Astrocyte of the hippocampus (primary cell): Measurements from ENCODE around the gene HIVEP3.
"Not testable (repeated sequence)": the region's sequence is repeated elsewhere in the genome, so short reads cannot be mapped to it uniquely, and the experiment has no call there.

Experiments used
- DNase-seq: peaks from one replicate; pipeline ENCODE4 v3.0.0; 2011; ENCODE audit warnings: low read depth, low spot score

Gene HIVEP3

DNA sequence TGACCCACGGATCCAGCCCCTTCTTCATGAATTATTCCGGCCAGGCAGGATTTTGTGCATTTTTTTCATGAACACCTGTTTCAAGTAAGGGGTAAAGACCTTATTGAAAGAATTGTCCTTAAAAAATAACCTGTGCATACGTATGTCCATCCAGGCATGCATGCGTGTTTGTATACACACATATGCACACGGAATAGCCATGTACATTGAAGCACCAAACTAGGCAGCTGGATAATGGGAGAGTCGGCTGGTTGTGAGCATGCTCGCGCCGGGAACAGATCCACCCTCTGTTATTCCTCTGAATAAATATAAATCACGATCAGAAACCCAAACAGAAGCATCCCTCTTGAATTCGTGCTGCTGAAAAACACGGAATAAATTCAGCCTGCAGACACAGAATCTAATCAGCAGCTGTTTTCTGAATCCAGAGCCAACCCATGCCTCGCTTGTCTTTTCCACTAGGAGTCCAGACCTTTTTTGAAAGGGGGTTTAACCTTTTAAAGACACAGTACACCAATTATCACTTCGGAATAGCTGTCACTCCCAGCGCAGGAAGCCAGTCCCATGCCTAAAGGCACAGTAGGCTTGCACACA is at the start of gene HIVEP3:
HIVEP3 (minus strand) TSS at position 473 of the 594 bp plus-strand sequence.
- DNase-seq: peak; percentile 59

DNA sequence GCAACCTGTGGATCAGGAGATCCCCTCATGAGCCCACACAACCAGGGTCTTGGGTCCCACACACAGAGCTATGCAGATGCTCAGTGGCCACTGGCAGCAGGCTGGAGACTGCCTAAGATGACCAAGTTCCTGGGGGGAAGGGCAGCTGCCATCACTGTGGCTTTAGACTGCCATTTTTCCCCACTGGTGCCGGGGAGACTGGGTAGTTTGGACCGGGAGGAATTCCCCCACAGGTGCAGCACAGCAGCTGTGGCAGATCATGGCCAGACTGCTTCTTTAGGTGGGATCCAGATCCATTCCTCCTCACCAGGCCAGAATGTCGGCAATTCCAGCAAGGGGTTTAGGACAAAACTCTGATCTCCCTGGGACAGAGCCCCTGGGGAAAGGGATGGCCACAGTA is 45.7 kb upstream of the HIVEP3 start:
- no peak for DNase-seq

DNA sequence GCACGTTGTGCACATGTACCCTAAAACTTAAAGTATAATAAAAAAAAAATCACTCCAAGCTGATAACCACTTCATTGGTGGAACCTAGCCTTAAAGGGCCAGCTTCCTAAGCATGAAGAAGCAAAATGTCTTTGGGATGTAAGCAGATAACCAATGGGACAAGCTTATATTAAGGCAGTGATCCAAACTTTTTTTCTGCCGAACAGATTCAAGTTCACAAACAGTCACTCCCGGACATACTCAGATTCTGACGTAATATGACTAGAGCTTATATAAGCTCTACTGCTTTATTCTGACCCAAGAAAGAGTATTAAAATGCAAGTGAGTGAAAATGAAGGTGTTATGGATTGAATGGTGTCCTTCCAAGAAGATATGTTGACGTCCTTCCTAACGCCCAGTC is 44.9 kb upstream of the HIVEP3 start:
- DNase-seq: no peak

DNA sequence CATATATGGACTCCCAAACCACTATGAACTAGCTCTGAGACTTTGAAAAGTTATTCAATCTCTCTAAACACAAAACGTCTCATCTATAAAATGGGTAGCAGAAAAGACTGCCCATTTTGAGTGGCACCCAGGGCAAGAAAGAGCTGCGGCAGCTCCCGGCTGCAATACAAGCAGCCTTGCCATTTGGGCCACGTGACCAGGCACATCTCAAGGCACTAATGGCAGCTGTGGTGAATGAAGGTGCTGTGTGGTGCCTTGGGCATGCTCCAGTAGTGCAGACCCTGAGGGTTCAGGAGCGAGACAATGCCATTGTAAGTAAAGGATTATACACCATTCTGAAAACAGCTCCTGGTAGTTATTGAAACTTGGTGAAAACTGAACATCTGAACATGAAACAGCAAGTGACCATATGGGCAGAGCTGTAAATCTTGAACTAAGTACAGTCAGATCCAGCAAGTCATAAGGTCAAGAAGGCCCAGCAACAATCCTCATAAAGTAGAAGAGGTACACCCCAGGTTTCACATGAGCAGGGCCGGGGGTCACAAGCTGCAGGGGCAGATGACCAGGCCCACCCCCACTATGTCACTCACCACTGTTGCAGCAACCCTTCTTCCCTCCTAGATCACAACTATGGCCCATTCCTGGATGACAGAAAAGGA is 39.4 kb upstream of the HIVEP3 start:
- no peak for DNase-seq

- DNase-seq: peak; percentile 64
Measured at GRCh38 chr1:41957568-41957967, 38.8 kb upstream of the HIVEP3 start.

DNA sequence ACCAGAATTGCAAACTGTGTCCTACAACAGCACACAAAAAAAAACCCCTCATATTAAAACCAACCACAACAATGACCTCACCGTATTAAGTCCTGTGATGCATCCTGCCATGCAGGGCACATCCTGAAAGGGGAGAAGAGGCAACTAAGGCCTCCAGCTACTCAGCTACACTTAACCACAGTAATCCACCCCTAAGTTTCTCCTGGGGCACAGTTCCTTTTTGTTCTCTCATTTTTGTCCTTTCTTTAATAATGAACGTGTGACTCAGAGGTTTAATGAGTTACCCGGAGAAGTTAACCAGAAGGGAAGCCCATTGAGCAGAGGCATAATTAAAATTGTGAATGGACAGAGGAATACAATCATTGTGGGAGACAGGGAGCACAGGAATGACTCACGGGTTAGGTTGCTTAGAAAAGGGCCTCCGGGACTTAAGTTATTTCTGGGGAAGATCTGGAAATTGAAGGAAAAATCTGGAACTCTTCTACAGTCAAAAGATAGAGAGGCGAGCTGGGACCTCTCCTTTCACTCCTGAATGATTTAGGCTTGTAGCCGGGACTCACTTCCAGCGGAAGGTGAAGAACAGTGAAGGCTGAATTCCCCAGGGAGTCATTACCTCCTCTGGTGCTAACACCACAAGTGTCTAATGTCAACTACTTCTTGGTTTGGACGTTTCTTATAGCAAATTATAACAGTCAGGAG is 36.9 kb upstream of the HIVEP3 start:
- peak; percentile 90 for DNase-seq

- peak; percentile 80 for DNase-seq
Measured at GRCh38 chr1:41954533-41954944, 35.8 kb upstream of the HIVEP3 start.

- DNase-seq: no peak
Measured at GRCh38 chr1:41953291-41953690, 34.6 kb upstream of the HIVEP3 start.

- DNase-seq: no peak
Measured at GRCh38 chr1:41952208-41952607, 33.5 kb upstream of the HIVEP3 start.

GRCh38 chr1:41951492-41951891 is 32.8 kb upstream of the HIVEP3 start:
- not testable (repeated sequence) for DNase-seq

- peak; percentile 57 for DNase-seq
Measured at GRCh38 chr1:41950820-41951219, 32.1 kb upstream of the HIVEP3 start.

DNA sequence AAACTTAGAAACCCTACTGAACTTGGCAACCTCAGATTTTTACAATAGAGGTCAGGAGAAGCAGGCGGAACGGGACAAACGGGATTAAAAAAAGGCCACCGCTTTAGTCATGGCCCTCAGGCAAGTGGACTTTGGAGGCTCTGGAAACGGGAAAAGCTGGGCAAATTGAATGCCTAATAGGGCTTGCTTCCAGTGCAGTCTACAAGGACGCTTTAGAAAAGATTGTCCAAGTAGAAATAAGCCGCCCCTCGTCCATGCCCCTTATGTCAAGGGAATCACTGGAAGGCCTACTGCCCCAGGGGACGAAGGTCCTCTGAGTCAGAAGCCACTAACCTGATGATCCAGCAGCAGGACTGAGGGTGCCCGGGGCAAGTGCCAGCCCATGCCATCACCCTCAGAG is 27.2 kb upstream of the HIVEP3 start:
- DNase-seq: not testable (repeated sequence)

DNA sequence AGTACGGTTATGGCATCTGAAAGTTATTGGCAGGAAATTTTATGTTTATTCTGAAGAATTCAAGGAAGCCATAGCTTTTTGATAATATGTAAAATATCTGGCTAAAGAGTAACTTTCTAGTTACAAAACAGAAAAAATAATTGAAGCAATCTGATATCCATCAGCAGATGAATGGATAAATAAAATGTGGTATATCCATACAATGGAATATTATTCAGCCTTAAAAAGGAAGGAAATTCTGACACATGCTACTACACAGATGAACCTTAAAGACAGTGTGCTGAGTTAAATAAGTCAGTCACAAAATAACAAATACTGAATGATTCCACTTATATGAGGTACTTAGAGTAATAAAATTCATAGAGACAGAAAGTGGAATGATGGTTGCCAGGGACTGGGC is 25.0 kb upstream of the HIVEP3 start:
- no peak for DNase-seq

DNA sequence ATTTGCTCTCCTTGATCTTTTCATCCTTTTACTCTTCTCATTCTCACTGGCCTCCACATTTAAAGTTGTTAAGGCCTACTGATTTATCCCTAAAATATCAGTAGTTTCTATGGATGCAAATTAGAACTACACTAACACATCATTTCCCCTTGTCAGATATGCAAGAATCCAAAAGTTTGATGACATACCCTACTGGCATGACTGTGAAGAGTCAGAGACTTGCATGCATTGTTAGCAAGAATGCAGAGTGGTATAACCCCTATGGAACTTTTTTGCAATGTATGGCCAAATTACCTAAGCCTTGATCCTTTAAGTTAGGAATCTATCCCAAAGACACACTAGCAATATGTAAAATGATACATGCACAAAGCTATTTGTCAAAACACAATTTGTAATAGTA is 23.6 kb upstream of the HIVEP3 start:
- DNase-seq: no peak

DNA sequence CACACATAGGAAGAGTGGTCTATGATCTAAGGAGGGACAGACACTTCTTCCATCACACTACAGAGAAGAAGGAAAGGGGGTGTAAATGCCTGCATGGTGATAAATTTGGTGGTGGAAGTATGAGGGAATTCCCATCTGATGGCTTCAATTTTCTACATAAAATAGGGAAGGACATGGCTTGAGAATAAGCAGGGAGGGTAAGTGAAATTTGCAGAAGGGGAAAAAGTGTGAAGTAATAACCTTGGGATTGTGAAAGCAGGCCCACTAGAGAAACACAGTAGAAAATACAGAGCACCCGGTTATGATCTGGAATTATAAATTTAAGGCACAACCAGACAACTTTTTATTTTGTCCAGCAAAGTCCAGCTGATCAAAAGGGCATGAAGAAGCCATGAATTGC is 22.7 kb upstream of the HIVEP3 start:
- no peak for DNase-seq

GRCh38 chr1:41939194-41939593 is 20.5 kb upstream of the HIVEP3 start:
- DNase-seq: peak; percentile 28

DNA sequence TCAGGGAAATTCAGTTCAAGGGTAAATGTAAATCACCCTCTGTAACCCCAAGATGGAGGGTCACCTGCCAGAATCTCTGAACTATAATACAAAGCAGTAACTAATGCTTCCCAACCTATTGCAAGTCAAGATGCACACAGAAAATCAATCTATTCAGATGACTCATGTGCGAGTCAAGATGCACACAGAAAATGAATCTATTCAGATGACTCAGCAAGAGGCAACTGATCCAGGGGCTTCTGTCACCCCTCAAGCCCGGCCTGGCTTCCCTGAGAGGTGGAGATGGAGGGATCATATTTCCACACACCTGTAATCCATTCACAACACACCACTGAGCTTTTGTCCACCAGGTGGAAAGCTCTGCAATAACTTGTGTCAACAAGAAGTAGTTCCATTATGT is 17.4 kb upstream of the HIVEP3 start:
- DNase-seq: no peak

- peak; percentile 58 for DNase-seq
Measured at GRCh38 chr1:41935226-41935625, 16.5 kb upstream of the HIVEP3 start.

DNA sequence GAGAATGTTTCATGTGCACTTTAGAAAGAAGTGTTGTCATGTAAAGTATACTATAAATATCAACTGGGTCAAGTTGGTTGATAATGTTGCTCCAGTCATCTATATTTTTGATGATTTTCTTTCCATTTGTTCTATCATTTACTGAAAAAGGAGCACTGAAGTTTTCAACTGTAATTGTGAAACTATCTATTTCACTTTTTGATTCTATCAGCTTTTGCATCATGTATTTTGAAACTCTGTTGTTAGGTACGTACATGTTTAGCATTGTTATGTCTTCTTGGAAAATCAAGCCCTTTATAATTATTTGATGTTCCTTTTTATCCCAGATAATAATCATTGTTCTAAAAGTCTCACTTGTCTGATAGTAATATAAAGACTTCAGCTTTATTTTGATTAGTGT is 14.4 kb upstream of the HIVEP3 start:
- no peak for DNase-seq

GRCh38 chr1:41931578-41931977 is 12.9 kb upstream of the HIVEP3 start:
- no peak for DNase-seq

DNA sequence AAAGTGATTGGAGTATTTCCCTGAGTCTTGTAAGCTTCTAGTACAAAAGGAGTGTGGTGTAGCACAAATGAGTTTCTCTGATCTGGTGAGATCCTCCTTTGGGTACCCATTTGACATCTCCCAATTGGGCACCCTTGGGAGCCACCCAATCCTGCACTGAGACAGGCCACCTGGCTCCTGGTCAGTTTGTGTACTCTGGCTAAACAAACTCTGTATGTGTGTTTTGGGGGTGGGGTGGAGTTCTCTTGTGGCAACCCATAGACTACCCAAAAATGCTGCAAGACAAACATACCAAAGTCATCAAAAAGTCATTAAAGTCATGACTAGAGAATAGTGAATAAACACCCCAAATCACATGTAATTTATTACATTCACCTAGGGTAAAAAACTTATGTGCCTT is 8.4 kb upstream of the HIVEP3 start:
- DNase-seq: no peak

- no peak for DNase-seq
Measured at GRCh38 chr1:41925712-41926111, 7.0 kb upstream of the HIVEP3 start.

DNA sequence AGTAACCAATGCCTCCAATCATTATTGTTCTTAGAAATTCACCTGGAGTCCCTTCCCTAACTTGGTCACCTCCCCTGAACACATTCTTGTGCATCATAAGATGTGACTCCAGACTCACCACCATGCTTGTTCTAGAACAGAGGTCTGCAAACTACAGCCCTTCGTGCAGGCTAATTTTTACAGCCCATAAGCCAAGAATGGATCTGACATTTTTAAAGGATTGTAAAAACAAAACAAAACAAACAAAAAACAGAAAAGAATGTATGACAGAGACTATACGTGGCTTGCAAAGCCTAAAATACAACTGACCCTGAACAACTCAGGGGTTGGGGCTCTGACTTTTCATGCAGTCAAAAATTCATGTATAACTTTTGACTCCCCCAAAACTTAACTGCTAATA is 6.2 kb upstream of the HIVEP3 start:
- no peak for DNase-seq
